HG02798 (cell line): ENCODE results near the gene COP1.
"Not testable (repeated sequence)": the region's sequence is repeated elsewhere in the genome, so short reads cannot be mapped to it uniquely, and the experiment has no call there.

Experiments
- ATAC-seq: cut with Tn5 transposase; IDR thresholded peaks from one replicate; pipeline ENCODE4 v1.9.1; 2021; ENCODE audit warnings: mild to moderate bottlenecking; ENCODE audit not compliant: unreplicated experiment, poor library complexity

COP1 gene

GRCh38 chr1:176051402-176051801 is 155.7 kb downstream of the COP1 start:
- ATAC-seq = no peak

DNA sequence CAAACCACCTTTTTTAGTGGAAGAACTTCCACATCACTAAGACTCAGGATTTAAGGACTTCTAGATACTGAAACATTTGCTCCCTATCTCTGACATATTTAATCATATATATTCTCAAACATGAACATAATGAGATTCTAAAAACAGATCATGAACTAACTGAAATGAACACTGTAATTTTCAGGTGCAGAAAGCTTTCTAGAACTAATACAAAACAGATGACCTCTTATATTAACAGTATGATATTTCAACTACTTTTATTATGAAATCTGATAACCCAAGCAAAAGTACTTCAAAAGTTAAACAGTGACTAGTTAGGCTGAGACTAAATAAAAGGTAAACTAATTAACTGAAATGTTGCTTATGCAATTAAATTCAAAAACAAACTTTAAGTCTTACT is 157.5 kb downstream of the COP1 start:
- ATAC-seq = no peak

DNA sequence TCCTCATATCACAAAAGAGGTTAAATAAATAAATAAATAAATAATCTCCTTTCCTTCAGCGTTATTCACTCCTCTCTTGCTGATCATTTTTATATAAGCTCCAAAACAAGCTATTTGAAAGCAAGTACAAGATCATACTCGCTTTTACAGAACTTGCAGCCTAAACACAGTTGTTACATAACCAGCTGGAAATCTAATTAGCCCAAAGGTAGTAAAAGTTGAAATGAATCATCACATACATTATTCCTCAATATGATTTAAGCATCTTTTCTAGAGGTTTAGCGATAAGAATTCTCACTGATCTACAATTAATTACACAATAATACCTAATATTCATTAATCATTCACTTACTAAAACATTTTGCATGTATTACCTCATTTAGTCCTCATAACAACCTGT is 160.2 kb downstream of the COP1 start:
- ATAC-seq = no peak

- ATAC-seq = no peak
Measured at GRCh38 chr1:176043537-176043936, 163.5 kb downstream of the COP1 start.

GRCh38 chr1:176033881-176034280 is 173.2 kb downstream of the COP1 start:
- ATAC-seq = no peak

DNA sequence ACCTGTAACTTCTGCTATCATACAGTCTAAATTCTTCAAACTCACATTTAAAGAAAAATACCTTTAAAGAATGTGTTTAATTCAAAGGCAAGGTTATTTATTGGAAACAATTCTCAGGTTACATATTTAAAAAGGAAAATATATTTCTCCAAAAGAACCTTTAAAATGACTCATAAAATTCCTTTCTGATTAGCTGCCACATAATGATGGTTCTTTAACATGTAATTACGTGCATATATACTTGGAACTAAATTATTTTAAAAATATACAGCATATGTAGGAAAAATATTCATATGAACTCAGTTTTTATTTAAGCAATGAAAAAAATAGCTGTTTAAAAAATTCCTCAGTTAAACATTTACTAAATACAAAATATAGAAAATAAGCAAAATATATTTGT is 173.6 kb downstream of the COP1 start:
- no peak for ATAC-seq

DNA sequence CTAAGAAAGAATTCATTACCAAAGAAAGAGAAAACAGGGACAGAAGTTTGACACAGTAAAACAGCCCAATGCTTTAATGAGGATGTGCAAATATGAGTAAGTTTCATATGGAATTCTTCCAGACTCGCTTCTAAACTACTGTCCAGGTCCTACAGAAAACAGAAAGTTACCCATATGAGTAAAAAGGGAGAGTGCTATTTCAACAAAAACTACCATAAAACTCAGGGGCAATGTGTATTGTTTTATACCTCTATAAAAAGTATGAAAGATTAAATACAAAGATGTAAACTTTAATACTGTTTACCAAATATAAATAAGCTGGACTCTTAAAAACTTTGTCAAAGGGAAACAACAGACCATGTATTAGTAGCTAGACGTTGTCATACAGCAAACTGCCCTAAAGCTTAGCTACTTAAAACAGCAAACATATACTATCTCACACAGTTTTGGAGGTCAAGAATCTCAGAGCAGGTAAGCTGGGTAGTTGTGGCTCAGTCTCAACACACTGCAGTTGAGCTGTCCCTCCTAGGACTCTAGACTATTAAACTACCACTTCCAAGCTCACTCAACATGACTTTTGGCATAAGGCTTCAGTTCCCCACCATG is 174.9 kb downstream of the COP1 start:
- ATAC-seq = no peak

DNA sequence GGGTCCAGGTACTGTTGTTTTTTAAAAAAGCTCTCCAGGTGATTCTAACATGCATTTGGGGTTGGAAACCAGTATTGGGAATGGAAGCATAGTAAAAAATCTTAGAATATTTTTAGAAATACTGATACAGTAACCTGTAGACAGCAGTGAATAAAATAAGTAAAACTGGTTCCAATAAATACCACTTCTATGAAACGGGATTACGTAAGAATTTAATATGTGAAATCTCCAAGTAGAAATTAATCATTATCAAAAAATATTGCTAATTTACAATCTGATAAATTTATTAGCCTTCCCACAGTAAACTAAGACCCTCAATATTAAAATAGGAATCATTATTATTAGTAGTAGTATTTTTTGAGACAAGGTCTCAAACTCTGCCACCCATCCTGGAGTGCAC is 177.5 kb downstream of the COP1 start:
- ATAC-seq = no peak

- no peak for ATAC-seq
Measured at GRCh38 chr1:176029155-176029554, 177.9 kb downstream of the COP1 start.

DNA sequence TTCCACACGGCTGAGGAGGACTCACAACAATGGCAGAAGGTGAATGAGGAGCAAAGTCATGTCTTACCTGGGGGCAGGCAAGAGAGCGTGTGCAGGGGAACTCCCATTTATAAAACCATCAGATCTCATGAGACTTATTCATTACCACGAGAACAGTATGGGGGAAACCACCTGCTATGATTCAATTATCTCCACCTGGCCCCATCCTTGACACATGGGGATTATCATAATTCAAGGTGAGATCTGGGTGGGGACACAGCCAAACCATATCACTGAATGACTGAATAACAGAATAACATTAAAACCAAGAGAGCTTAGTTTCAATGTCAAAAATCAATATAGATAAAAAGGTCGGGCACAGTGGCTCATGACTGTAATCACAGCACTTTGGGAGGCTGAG is 179.2 kb downstream of the COP1 start:
- not testable (repeated sequence) for ATAC-seq

DNA sequence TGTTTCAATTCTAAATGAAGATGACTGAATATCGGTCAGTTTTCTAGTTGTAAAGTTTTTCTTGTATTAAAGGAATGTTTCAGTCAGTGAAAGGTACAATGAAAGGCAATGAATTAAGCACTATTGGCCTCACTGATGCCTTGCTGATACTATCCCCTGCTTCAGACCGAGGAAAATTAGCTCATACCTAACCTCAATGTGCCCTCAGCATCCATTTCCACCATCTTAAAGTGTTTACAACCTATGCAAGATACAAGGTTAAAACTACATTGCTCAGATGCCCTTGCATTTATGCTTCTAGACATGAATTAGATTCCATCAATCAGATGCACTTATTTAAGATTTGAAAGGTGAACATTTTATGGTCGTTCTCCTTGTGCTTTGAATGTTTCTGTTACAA is 184.5 kb downstream of the COP1 start:
- ATAC-seq = no peak

DNA sequence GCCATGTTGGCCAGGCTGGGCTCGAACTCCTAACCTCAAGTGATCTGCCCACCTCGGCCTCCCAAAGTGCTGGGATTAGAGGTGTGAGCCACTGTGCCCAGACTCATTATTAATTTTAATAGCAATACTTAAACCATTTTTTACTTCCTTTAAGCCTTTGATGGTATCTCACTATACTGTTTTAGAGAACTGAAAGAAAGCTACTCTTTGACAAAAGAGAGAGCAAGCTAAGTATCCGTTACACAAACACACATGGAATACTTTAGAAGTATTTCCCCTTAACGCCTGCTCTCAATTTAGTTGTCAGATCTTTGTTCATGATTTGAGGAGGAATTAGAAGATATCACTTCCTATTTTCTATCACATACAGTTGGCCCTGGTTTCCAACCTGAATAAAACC is 189.4 kb downstream of the COP1 start:
- no peak for ATAC-seq

- ATAC-seq = no peak
Measured at GRCh38 chr1:176009951-176010350, 197.1 kb downstream of the COP1 start.

DNA sequence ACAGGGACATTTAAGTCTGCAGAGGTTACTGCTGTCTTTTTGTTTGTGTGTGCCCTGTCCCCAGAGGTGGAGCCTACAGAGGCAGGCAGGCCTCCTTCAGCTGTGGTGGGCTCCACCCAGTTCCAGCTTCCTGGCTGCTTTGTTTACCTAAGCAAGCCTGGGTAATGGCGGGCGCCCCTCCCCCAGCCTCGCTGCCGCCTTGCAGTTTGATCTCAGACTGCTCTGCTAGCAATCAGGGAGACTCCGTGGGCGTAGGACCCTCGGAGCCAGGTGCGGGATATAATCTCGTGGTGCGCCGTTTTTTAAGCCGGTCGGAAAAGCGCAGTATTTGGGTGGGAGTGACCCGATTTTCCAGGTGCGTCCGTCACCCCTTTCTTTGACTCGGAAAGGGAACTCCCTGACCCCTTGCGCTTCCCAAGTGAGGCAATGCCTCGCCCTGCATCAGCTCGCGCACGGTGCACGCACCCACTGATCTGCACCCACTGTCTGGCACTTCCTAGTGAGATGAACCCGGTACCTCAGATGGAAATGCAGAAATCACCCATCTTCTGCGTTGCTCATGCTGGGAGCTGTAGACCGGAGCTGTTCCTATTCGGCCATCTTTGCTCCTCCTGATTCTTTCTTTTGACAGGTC is 199.2 kb downstream of the COP1 start:
- ATAC-seq = not testable (repeated sequence)

DNA sequence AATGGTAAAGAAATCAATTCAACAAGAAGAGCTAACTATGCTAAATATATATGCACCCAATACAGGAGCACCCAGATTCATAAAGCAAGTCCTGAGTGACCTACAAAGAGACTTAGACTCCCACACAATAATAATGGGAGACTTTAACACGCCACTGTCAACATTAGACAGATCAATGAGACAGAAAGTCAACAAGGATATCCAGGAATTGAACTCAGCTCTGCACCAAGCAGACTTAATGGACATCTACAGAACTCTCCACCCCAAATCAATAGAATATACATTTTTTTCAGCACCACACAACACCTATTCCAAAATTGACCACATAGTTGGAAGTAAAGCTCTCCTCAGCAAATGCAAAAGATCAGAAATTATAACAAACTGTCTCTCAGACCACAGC is 212.4 kb downstream of the COP1 start:
- not testable (repeated sequence) for ATAC-seq

- ATAC-seq = not testable (repeated sequence)
Measured at GRCh38 chr1:175992825-175993224, 214.3 kb downstream of the COP1 start.

- not testable (repeated sequence) for ATAC-seq
Measured at GRCh38 chr1:175992202-175992601, 214.9 kb downstream of the COP1 start.

DNA sequence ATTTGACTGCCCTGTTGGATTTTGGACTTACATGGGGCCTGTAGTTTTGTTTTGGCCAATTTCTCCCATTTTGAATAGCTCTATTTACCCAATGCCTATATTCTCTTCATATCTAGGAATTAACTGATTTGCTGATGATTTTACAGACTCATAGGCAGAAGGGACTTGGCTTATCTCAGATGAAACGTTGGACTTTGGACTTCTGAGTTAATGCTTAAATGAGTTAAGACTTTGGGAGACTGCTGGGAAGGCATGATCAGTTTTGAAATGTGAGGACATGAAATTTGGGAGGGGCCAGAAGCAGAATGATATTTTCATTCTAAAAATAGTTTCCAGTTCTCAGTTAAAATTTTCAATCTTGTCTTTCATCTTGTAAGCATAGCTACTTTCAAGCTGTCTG is 222.3 kb downstream of the COP1 start:
- no peak for ATAC-seq

DNA sequence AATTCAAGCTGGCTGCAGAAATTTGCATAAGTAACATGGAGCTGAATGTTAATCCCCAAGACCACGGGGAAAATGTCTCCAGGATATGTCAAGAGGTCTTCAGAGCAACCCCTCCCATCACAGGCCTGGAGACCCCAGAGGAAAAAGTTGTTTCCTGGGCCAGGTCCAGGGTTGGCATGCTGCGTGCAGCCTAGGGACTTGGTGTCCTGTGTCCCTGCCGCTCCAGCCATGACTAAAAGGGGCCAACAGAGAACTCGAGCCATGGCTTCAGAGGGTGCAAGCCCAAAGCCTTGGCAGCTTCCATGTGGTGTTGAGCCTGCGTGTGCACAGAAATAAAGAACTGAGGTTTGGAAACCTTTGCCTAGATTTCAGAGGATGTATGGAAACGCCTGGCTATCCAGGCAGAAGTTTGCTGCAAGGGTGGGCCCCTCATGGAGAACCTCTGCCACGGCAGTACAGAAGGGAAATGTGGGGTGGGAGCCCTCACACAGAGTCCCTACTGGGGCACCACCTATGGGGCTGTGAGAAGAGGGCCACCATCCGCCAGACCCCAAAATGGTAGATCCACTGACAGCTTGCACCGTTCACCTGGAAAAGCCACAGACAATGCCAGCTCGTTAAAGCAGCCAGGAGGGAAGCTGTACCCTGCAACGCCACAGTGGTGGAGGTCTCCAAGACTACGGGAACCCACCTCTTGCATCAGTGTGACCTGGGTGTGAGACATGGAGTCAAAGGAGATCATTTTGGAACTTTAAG is 222.9 kb downstream of the COP1 start:
- no peak for ATAC-seq

GRCh38 chr1:175983363-175983762 is 223.7 kb downstream of the COP1 start:
- not testable (repeated sequence) for ATAC-seq

DNA sequence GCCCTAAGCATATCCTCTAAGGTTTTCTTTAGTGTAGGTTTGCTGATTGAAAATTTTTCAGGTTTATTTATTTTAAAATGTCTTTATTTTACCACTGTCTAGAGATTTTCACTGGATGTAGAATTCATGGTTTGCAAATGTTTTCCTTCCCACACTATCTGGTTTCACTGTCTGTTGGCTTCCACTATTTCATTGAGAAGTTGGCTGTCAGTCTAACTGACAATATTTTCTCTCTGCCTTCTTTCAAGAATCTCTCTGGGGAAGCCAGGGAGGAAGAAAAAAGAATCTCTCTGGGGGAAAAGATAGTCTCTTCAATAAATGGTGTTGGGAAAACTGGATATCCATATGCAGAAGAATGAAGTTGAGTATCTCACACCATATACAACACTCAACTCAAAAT is 226.0 kb downstream of the COP1 start:
- no peak for ATAC-seq

DNA sequence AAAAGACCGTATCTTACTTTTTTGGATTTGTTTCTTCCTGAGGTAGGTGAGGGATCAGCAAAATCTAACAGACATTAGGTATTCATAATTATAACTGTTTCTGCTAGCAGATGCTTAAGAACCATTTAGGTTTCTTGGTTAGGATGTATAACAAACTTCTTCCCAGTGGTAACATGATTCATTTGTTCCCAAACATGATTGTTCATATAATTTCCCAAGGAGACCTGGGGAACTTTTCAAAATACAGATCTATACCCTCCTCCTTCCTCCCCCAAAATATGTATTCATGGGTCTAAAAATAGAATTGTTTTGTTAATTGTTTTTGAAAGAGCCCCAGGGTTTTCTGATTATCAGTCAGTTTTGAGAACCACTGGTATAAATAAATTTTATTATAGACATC is 228.2 kb downstream of the COP1 start:
- ATAC-seq = no peak
